GM20431 (cell line): ENCODE results near the gene CD320.
"Not testable (repeated sequence)": the region's sequence is repeated elsewhere in the genome, so short reads cannot be mapped to it uniquely, and the experiment has no call there.

Source experiments
- in situ Hi-C: fragments of 300-500 bp; cut with MseI, MboI; formaldehyde crosslinking; loops from one replicate; pipeline ENCODE4 v1.15.0; 2020; ENCODE audit warnings: low sequenced_read_pairs; ENCODE audit not compliant: unreplicated experiment

CD320 gene

GRCh38 chr19:8307965-8308866, at the start of gene CD320:
Gene CD320, minus strand, starts transcription at chr19:8308358. Its CDS starts 68 bp downstream, at chr19:8308290.
- in situ Hi-C loops: no loop called here

- in situ Hi-C loops: no loop called here
These were observed 48.9 kb upstream of the CD320 start for GRCh38 chr19:8357007-8357521.

GRCh38 chr19:8355631-8356402, 47.7 kb upstream of the CD320 start:
- in situ Hi-C loops: no loop called here

- in situ Hi-C loops: not testable (repeated sequence)
These were observed 44.7 kb upstream of the CD320 start for GRCh38 chr19:8352845-8353244.

- in situ Hi-C loops: no loop called here
These were observed 44.1 kb upstream of the CD320 start for GRCh38 chr19:8352134-8352827.

GRCh38 chr19:8349629-8350372, 41.6 kb upstream of the CD320 start:
- in situ Hi-C loops: not testable (repeated sequence)

- in situ Hi-C loops: no loop called here
These were observed 35.3 kb upstream of the CD320 start for GRCh38 chr19:8343483-8343844.

- in situ Hi-C loops: no loop called here
These were observed 34.7 kb upstream of the CD320 start, which contains the start of gene KANK3 for GRCh38 chr19:8342684-8343482. Gene KANK3, minus strand, starts transcription at chr19:8343262. Its CDS starts 5,434 bp downstream, at chr19:8337828.

GRCh38 chr19:8342316-8342683, 34.1 kb upstream of the CD320 start:
- in situ Hi-C loops: no loop called here

GRCh38 chr19:8341504-8341903, 33.3 kb upstream of the CD320 start:
- in situ Hi-C loops: not testable (repeated sequence)

GRCh38 chr19:8340341-8341096, 32.4 kb upstream of the CD320 start:
- in situ Hi-C loops: no loop called here

GRCh38 chr19:8338835-8339234, 30.7 kb upstream of the CD320 start:
- in situ Hi-C loops: no loop called here

- in situ Hi-C loops: no loop called here
These were observed 29.6 kb upstream of the CD320 start for GRCh38 chr19:8337728-8338127.

GRCh38 chr19:8336660-8337059, 28.5 kb upstream of the CD320 start:
- in situ Hi-C loops: no loop called here

GRCh38 chr19:8336072-8336569, 28.0 kb upstream of the CD320 start:
- in situ Hi-C loops: no loop called here

- in situ Hi-C loops: no loop called here
These were observed 27.3 kb upstream of the CD320 start for GRCh38 chr19:8335343-8336071.
